Measurements from ENCODE around the gene AFDN.

AFDN gene

DNA sequence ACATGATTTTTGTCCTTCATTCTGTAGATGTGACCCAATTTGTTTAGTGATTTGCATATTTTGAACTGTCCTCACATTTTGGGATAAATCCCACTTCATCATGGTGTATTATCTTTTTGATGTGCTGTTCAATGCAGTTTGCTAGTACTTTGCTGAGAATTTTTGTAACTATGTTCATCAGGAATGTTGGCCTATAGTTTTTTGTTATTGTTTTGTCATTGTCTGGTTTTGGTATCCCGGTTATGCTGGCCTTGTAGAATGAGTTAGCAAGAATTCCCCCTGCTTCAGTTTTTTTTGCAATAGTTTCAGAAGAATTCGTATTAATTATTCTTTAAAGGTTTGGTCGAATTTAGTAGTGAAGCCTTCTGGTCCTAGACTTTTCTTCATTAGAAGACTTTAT, 182.6 kb downstream of the AFDN start:
- DNase-seq, result peak; percentile 4

DNA sequence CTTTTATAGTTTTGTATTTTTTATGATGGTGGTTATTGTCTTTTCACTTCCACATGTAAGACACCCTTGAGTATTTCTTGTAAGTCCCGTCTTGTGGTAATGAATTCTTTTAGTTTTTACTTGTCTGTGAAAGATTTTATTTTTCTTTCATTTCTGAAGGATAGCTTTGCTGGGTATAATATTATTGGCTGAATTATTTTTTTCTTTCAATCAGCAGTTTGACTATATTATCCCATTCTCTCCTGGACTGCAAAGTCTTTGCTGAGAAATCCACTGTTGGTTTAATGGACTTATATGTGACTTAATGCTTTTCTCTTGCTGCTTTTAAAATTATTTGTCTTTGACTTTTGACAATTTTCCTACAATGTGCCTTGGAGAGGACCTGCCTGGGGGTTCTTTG, 184.6 kb downstream of the AFDN start:
- DNase-seq, result no peak

DNA sequence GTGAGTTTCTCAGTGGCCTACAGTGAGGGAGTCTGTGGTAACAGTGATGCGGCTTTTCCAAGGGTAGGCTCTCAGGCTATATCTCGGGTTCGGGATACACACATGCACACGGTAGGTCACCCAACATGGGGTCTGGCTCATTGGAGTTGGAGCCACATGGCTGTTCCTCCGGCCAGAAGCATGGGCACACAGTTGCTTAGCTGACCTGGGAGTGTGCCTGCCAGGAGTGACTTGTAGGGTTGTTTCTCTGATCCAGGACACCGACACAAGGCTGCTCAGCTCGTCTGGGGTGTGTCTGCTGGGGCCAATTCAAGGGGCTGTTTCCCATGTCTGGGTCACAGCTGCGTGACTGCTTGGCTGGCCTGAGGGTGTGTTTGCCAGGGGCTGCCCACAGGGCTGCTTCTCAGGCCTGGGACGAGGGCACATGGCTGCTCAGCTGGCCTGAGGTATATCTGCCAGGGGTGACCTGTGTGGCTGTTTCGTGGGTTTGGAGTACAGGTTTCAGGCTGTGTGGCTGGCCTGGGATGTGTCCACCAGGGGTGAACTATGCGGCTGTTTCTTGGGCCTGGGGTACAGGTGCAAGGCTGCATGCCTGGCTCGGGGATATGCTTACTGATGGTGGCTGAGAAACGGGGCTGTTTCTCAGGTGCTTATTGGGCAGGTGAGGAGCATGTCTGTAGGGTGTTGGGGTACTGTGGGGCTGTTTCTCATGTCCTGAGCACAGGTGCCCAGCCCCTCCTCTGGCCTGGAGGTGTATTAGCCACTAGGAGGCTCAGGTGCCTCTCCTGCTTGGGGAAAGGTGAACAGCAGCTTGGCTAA, 185.9 kb downstream of the AFDN start:
- DNase-seq, result no peak

DNA sequence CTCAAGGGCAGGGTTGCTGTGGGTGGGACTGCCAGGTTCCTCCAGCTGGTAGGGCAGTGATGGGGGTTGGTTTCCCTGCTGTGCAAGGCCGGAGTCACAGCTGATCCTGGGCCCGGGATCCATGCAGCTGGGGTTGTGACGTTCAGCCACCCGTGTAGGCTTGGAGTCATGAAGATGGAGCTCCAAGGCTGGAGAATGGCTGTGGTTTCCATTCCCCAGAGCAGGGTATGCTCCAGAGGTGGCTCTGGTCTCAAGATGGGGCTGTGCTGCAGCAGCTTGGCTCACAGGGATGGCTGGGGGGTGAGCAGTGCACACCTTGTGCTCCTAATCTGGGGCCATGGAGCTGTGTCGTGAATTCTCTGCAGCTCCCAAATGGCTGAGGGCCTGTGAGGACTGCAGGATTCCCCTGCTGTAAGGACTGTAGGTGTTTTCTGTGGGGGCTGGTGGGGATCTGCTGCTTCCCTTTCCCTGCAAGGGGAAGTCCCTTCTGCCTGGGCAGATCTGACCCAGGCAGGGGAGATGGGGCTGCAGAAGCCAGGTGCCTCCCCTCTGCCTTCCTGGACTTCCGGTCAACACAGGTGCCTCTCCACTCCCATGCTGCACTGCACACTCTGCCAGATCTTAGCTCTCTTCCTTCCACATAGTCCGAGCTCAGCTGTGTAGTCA, 186.7 kb downstream of the AFDN start:
- DNase-seq, result no peak

DNA sequence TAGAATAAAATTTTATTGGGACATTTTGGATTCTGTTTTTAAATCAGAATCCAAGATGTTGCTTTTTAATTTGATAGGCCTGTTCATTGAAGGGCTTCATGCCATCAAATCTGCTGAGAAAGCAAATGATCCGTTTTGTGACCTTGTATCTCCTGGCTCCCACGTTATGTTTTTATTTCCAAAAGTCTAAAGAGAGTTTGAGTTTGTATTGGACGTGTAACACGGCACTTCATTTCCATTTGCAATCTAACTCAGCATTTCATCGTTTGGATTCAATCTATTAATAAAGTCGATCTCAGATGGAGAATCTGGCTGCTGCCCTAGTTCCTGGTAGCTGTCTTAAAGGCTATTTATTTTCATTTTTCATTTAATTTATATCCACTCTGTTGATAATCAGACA, 187.7 kb downstream of the AFDN start:
- DNase-seq, result no peak

DNA sequence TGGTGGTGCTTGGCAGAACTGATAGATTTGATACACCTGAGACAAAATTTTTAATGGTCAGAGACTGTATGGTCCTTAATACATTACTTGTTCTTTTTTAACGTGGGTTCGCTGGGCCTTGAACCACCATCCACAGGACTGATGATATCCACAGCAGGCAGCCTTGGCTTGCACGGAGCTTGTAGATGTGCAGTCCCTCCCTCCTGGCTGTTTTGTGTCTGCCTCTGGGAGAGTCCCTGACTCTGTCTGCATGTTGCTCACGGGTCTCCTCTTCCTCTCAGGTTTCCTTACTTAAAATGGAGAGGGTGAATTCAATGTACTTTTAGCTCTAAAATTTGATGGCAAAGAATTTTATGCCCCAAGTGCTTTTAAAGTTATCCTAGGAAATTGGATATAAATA, 188.3 kb downstream of the AFDN start:
- DNase-seq, result no peak

DNA sequence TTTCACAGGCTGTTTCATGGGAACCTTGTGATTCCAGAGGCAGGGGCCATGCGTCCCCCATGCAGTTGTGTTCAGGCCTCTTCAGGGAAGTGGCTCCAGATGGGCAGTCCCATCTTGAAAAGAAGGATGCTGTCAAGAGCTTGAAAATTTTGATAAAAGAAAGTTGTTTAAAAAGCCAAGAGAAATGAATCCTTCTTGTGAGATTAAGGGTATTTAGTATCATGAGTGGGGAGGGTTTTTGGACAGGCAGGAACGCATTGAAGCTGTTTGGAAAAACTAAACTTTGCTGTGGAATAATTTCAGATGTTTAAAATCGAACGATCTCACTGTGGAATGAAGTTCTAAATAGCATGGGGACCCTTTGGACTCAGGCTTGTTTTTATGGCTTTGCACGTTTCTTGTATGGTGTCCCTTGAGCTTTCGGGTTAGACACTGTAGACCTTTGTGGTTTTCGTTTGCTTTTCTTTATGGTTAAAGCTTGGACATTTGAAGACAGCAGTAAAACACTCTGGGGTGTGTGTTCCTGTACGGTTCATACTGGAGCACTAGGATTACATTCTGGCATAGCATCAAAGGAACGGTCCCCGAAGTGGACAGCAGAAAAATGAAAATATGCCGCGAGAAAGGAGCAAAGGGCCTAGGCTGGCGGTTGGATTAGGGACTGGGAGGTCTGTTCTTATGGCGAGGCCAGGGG, 188.9 kb downstream of the AFDN start:
- DNase-seq, result no peak

DNA sequence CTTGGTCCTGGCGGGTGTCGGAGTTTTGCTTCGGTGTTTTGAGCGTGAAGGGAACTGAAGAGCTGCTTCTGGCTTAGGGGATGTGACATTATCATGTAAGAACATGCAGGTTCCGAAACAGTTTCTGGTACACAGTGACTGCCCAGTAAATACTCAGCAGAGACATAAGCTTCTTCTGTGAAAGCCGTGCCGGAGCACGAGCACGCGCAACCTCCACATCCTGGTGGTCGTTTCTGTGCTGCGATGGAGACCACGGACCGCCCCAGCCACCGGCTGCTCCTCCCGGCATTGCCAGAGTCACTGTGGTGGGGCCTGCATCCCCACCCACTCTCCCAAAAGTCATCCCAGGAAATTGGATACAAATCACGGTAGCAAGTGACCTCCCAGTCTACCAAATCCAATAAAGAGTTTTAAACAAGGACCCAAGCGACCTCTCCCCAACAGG, 189.5 kb downstream of the AFDN start:
- DNase-seq, result no peak

DNA sequence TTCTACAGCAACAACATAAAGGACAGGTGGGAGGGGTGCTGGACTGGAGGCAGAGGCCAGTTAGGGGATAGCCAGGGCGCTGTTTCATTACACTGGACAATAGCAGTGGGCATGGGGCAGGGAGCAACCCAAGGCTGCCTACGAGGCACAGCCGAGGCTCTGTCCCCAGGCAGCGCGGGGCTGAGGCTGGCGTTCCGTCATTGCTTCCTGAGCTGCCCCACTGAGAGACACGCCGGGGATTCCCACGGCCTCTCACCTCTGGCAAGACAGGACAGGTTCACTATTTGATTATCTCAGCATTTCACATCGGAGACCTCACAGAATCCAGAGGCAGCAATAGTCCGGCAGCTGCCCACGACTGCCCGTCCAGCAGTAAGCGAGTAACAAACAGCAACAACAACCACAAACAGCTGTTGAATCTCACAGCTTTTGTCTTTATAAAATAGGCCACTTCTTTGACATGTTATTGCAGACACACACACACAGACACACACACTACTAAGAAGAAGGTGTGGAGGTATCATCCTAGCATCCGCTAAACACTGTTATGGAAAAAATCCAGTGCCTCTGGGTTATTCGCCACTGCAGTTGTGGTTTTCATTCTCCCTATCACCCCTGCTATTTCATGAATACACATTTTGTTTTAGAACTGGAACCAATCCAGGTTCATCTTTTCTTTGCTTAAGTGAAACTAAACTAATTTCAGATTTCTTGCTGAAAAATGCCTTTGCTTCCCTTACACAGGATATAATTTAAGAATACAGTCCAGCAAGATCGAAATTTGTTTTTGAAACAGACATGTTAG, 190.2 kb downstream of the AFDN start:
- DNase-seq, result no peak

DNA sequence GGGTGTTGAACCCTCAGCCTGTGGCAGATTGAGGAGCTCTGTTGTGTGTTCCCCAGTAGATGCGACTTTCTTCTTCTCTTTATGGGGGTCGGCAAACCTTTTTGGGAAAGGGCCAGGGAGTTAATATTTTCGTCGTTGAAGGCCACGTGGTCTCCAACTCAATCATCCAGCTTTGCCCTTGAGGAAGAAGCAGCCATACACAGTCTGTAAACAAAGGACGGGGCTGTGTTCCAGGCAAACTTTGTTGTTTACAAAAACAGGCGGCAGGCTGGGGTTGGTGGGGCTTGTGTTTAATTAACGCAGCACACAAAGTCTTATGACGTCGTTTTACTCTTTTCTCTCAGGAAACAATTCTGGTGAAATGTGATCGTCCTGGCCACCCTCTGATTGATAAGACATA, 190.9 kb downstream of the AFDN start:
- no peak for DNase-seq

DNA sequence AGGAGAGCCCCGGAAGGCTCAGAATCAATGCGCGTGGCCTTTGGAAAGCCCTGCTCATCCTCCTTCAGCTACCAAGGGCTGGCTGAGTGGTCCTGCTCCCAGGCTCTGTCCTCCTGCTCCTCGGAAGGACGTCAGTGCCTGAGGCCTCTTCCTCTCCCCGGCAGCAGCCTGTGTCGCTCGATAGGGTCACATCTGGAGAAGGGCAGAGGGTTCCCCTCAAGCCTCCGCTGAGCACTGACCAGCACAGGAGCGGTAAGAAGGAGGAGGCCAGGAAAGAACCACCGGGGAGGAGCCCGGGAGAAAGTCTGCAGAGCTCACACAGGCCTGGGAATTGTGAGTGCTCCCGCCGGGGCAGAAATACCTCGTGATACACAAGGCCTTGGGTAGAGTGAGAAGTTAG, 192.0 kb downstream of the AFDN start:
- DNase-seq, result no peak

DNA sequence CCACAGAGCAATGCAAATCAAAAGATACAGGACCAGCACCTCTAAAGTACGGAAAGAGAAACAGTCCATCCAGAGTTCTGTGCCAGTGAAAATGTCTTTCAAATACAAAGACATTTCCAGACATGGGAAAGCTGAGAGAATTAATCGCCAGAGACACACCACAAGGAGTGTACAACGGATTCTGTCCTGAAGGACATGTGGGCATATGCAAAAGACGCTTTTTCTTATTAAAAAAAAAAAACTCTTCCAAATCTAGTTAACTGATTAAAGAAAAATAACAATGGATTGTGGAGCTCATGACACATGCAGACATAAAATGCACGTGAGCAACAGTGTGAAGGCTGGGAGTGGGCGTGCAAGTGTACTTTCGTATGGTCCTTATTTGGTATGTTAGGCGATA, 193.5 kb downstream of the AFDN start:
- DNase-seq, result no peak

DNA sequence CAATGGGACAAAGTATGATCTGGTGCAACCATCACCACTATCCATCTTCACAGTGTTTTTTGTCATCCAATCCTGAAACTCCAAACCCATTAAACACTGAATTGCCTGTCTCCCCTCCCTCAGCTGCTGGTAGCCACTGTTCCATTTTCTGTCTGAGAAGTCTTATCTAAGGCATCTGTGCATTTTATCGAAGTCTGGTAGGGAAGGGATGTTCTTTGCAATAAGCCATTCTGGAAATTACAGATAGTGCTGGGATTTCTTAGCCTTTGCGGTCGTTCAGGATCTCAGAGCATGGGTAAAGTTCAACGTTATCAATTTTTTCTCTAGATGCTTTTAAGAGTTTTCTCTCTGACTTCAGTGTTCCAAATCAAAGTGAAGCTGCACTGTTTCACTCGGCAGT, 194.9 kb downstream of the AFDN start:
- DNase-seq, result no peak

Measured in kidney glomerular epithelial cell (primary cell).